Mucosa of rectum (tissue), 2 donors: ENCODE data around the gene ADH7.
"Not testable (repeated sequence)": the region's sequence is repeated elsewhere in the genome, so short reads cannot be mapped to it uniquely, and the experiment has no call there.

Experiments used
- H3K27ac ChIP-seq, 2 donors: one replicate each; pipeline ENCODE4 v1.7.0; 2013; ENCODE audit warnings: inconsistent platforms in 2 of 2, low read depth in 2 of 2, low read length in 2 of 2
- H3K27me3 ChIP-seq, 2 donors: one replicate each; pipeline ENCODE4 v1.7.0; 2013; ENCODE audit warnings: low read length in 2 of 2; ENCODE audit not compliant: control insufficient read depth in 2 of 2, insufficient read depth in 2 of 2
- H3K36me3 ChIP-seq, 2 donors: one replicate each; pipeline ENCODE4 v1.7.0; 2013; ENCODE audit warnings: low read length in 2 of 2; ENCODE audit not compliant: control insufficient read depth in 2 of 2, insufficient read depth in 2 of 2
- H3K4me1 ChIP-seq, 2 donors: one replicate each; pipeline ENCODE4 v1.7.0; 2013; ENCODE audit warnings: low read length in 2 of 2, mild to moderate bottlenecking in 1 of 2; ENCODE audit not compliant: control insufficient read depth in 2 of 2, insufficient read depth in 2 of 2
- H3K4me3 ChIP-seq, 2 donors: one replicate each; pipeline ENCODE4 v1.7.0; 2013; ENCODE audit warnings: low read length in 2 of 2
- H3K9ac ChIP-seq, 2 donors: one replicate each; pipeline ENCODE4 v1.7.0; 2013; ENCODE audit warnings: low read length in 2 of 2, low read depth in 1 of 2, mild to moderate bottlenecking in 1 of 2
- H3K9me3 ChIP-seq, 2 donors: one replicate each; pipeline ENCODE4 v1.7.0; 2013; ENCODE audit warnings: low read length in 2 of 2; ENCODE audit not compliant: control insufficient read depth in 2 of 2
- donor health status: healthy.
- donor health status: Normal muscosa, but diverticular disease.

ADH7 gene

DNA sequence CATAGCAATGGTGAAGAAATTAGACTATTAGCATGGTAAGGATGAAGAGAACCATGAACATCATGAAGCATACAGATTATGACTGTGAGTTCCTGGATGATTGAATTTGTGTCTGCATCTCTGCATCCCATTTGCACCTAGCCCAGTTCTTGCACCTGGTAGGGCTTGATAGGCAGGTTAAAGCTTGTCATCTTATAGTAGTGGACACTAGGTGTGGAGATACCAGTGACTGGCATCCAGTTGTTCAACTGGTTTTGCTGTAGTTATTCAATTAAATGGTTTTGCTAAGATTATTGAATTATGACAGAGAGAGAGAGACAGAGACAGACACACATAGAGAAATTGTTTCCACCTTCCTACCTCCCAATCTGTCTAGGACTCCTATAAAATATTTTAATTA lies 5.0 kb downstream of the ADH7 start:
- H3K9me3 ChIP-seq = no peaks in the 10 kb centered on the region
- no peak overlapping the region for H3K27ac ChIP-seq
- H3K4me1 ChIP-seq = no peaks in the 10 kb centered on the region
- no peak overlapping the region for H3K9ac ChIP-seq
- H3K27me3 ChIP-seq = no peaks in the 10 kb centered on the region
- H3K36me3 ChIP-seq = no peaks in the 10 kb centered on the region
- H3K4me3 ChIP-seq = no peak overlapping the region

DNA sequence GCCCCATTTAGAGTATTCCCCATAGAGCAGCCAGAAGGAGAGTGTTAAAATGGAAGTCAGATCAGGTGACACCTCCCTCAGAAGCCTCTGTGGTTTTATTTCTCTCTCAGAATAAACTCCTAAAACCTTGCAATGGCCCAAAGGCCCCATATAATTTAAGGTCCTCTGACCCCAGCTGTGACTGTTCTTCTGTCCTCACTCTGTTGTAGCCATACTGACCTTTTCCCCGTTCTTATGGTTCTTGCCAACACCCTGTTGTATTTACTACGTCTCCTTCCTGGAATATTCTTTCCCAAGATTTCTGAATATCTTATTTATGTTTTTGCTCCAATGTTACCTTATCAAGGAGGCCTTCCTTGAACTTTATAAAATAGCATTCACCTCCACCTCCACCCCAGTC lies 18.0 kb downstream of the ADH7 start:
- Histone ChIP-seq H3K4me1 (peaks cover 4 to 10% of the 10 kb centered on the region in 2 donors), H3K36me3 (no peaks in the 10 kb centered on the region), H3K27ac (peak overlapping the region; percentile 25 to 30), H3K27me3 (no peaks in the 10 kb centered on the region), H3K9me3 (no peaks in the 10 kb centered on the region), H3K4me3 (no peak overlapping the region), H3K9ac (no peak overlapping the region)

DNA sequence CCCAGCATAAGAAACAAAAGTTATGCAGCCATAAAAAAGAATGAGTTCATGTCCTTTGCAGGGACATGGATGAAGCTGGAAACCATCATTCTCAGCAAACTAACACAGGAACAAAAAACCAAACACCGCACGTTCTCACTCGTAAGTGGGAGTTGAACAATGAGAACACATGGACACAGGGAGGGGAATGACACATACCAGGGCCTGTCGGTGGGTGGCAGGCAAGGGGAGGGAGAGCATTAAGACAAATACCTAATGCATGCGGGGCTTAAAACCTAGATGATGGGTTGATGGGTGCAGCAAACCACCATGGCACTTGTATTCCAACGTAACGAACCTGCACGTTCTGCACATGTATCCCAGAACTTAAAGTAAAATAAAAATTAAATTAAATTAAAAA lies 19.4 kb downstream of the ADH7 start:
- not testable (repeated sequence) for H3K4me3 ChIP-seq, H3K27ac ChIP-seq, H3K9me3 ChIP-seq, H3K9ac ChIP-seq, H3K4me1 ChIP-seq, H3K36me3 ChIP-seq, H3K27me3 ChIP-seq

DNA sequence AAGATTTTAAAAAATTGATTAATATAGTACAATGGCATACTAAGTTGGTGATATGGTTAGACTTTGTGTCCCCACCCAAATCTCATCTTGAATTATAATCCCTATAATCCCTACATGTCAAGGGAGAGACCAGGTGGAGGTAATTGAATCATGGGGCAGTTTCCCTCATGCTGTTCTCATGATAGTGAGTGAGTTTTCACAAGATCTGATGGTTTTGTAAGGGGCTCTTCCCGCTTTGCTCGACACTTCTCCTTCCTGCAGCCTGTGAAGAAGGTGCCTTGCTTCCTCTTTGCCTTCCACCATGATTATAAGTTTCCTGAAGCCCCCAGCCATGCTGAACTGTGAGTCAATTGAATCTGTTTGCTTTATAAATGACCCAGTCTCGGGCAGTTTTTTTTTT lies 20.2 kb downstream of the ADH7 start:
- not testable (repeated sequence) for H3K4me3 ChIP-seq, H3K36me3 ChIP-seq, H3K9ac ChIP-seq, H3K27ac ChIP-seq, H3K9me3 ChIP-seq, H3K4me1 ChIP-seq, H3K27me3 ChIP-seq

DNA sequence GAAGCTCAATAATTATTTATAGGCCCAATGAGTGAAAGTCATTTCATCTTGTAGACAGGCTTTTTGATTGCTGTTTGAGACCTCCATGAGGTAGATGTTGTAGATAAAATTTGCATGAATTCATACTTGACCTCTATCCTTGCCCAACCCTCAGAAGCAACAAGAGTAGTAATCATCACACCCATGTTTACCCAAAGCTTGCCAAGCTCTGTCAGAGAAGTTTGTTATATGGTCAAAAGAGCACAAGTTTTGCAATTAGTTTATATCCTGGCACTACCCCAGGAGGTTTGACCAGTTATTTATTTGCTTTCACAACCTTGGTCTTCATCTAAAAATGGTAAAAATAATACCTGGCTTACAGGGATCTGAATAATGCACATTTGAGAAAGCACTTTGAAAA lies 20.7 kb downstream of the ADH7 start:
- peak overlapping the region in 1 of 2 donors; percentile 41 for H3K27ac ChIP-seq
- H3K9me3 ChIP-seq = no peaks in the 10 kb centered on the region
- H3K27me3 ChIP-seq = no peaks in the 10 kb centered on the region
- H3K4me3 ChIP-seq = no peak overlapping the region
- H3K4me1 ChIP-seq = peaks cover 4 to 10% of the 10 kb centered on the region in 2 donors
- no peaks in the 10 kb centered on the region for H3K36me3 ChIP-seq
- H3K9ac ChIP-seq = no peak overlapping the region

DNA sequence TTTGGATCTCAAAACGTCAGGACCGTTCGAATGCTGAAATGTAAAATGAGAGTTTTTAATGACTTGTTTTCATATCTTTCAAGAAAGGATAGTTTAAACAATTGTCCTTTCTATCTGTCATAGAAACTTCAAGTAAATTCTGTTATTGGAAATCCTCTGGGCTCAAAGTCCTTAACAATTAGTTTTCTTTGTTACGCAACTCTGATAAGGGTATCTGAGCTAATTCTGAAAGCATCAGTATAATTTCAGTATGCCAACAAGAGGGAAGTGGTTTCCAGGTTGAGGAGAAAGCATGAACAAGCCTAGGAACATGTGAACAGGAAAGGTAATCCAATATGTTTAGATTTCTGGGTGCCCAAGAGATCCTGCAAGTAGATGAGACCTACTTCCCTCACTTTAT lies 22.0 kb downstream of the ADH7 start:
- Histone ChIP-seq H3K36me3 (no peaks in the 10 kb centered on the region), H3K27me3 (no peaks in the 10 kb centered on the region), H3K4me1 (peaks cover 4 to 10% of the 10 kb centered on the region in 2 donors), H3K9ac (no peak overlapping the region), H3K27ac (no peak overlapping the region), H3K9me3 (no peaks in the 10 kb centered on the region), H3K4me3 (no peak overlapping the region)

DNA sequence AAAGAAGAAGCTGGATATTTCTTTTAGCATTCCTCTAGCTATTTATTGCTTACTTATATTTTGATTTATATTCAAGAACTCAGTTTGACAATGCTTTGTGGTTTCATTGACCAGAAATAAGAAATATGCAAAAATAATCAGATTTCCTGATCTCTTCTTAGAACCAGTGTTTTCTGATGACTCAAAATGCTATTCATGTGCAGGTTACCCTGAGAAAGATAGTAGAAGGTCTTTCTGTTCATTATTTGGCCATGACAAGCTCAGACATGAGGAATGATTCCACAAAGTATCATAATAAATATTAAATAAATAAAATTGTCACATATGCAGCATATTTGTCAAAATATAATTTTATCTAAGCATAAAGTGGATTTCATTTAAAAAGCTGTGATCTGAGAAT lies 24.1 kb downstream of the ADH7 start:
- H3K4me1 ChIP-seq = peaks cover 4 to 10% of the 10 kb centered on the region in 2 donors

DNA sequence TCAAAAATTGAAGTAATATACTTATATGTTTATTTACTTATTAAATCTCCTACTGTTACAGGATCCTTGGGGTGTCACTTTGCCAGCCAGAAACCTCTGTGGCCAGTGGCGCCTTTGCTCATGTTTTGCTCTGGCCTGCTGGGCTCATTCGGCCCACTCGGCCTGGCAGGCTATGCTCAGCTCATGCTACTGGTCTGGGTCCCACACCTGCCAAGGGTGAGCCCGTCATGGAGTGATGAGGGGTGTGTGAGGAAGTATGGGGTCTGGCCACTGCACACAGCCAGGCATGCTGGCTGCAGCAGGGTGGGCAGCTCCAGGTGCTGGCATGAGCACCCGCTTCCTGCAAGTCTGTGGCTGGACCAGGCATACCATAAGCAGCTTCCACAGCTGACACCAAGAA lies 25.1 kb downstream of the ADH7 start:
- Histone ChIP-seq H3K9me3 (no peaks in the 10 kb centered on the region), H3K36me3 (no peaks in the 10 kb centered on the region), H3K4me1 (peaks cover 8 to 15% of the 10 kb centered on the region in 2 donors), H3K4me3 (no peak overlapping the region), H3K27me3 (no peaks in the 10 kb centered on the region), H3K9ac (no peak overlapping the region), H3K27ac (no peak overlapping the region)

More for the DNA sequence above, 24.1 kb downstream of the ADH7 start:
- Histone ChIP-seq H3K9me3 (no peaks in the 10 kb centered on the region), H3K27ac (no peak overlapping the region), H3K27me3 (no peaks in the 10 kb centered on the region), H3K9ac (no peak overlapping the region), H3K36me3 (no peaks in the 10 kb centered on the region), H3K4me3 (no peak overlapping the region)

DNA sequence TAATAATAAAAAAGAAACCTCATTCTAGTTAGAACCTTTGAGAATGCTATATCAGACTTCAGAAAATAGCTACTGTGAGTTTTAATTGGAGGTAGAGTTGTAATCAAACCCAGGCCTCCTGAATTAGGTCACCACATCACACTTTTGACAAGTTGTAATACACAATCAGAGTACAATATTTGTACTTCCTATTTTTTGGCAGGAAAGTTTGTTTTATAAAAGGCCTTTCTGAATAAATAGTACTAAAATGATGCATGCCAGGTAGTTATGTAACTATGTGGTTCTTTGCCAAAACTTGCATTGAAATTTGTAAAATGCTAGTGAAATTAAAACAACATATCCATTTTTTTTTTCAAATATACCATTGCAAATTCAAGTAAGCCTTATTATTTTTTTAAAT lies 26.8 kb downstream of the ADH7 start:
- H3K36me3 ChIP-seq = no peaks in the 10 kb centered on the region
- H3K27me3 ChIP-seq = no peaks in the 10 kb centered on the region
- H3K9me3 ChIP-seq = no peaks in the 10 kb centered on the region
- H3K9ac ChIP-seq = no peak overlapping the region
- peaks cover 12 to 20% of the 10 kb centered on the region in 2 donors for H3K4me1 ChIP-seq
- no peak overlapping the region for H3K27ac ChIP-seq
- H3K4me3 ChIP-seq = no peak overlapping the region

DNA sequence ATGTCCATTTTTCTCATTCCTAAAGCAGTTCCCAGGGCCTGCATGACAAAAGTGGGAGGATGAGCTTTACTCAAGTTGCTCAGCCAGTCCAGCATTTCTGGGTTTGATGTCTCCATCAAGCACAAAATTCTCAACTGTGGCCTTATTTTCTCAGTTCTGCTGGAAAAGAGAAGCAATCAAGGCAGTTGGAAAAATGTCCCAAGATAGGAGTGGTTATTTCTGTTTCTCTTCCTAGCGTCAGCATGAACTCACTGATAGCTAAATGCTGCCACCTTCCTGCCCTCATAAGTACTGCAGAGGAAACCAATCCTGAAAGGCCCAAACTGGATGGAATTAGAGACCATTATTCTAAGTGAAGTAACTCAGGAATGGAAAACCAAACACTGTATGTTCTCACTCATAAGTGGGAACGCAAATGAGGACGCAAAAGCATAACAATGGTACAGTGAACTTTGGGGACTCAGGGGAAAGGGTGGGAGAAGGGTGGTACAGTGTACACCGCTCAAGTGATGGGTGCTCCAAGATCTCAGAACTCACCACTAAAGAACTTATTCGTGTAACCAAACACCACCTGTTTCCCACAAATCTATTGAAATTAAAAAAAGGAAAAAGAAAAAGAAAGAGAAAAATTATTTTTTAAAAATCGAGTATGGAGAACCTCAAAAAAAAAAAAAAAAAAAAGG lies 29.6 kb downstream of the ADH7 start:
- Histone ChIP-seq H3K9me3 (no peaks in the 10 kb centered on the region), H3K27ac (peak overlapping the region; percentile 49 to 78), H3K9ac (peak overlapping the region in 1 of 2 donors; percentile 27), H3K36me3 (no peaks in the 10 kb centered on the region), H3K27me3 (no peaks in the 10 kb centered on the region), H3K4me1 (peaks cover 12 to 28% of the 10 kb centered on the region in 2 donors), H3K4me3 (no peak overlapping the region)
